ENCODE data around the gene ABLIM2.

The ABLIM2 gene

DNA sequence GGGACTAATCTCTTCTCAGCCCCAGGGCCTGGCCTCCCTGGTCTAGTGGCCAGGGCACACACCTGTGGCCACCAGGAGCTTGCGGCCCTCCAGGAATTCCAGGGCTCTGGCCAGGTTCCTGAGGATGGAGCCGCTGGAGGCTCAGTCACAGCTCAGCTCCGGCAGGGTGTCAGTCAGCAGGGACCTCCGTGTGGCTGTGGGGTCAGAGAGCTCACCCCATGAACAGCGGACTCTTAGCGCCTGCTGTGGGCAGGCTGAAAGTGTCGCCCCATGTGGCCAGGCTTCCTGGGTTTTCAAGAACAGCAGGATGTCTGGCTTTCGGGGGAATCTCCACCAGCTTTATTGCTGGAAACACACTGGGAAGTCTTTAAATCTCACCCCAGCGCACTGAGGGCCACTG lies 21.2 kb upstream of the ABLIM2 start:
- H3K4me3 ChIP-seq (ENCODE audit: low read depth, low read length), result no peak overlapping the region
- DNase-seq (ENCODE audit: low read depth), result no peak
- TF ChIP-seq, protein P1, sequence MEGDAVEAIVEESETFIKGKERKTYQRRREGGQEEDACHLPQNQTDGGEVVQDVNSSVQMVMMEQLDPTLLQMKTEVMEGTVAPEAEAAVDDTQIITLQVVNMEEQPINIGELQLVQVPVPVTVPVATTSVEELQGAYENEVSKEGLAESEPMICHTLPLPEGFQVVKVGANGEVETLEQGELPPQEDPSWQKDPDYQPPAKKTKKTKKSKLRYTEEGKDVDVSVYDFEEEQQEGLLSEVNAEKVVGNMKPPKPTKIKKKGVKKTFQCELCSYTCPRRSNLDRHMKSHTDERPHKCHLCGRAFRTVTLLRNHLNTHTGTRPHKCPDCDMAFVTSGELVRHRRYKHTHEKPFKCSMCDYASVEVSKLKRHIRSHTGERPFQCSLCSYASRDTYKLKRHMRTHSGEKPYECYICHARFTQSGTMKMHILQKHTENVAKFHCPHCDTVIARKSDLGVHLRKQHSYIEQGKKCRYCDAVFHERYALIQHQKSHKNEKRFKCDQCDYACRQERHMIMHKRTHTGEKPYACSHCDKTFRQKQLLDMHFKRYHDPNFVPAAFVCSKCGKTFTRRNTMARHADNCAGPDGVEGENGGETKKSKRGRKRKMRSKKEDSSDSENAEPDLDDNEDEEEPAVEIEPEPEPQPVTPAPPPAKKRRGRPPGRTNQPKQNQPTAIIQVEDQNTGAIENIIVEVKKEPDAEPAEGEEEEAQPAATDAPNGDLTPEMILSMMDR (IDR thresholded peaks at IDR 0.05; ENCODE audit: control insufficient read depth, extremely low read depth, insufficient read depth), result no peak

DNA sequence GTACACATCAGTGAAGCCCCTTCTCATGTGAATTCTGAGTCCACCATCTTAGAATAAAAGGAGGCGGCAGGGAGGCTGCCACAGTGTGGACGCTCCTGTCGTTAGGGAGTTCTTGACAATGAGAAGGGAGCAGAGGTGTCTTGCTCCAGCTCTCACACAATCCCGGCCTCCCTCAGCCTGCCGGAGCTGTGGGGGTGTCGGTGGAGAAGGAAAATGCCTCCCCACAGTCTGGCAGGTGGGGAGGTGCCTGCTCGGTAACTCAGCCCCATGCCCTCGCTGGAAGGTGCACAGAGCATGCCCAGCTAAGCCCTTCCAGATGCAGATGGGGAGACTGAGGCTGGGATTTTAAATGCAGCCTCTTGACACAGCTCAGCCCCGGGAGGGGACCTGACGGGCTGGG lies 20.5 kb upstream of the ABLIM2 start:
- TF ChIP-seq, protein P1 (IDR thresholded peaks at IDR 0.05; ENCODE audit: control insufficient read depth, extremely low read depth, insufficient read depth), result no peak
- DNase-seq (ENCODE audit: low read depth), result no peak

DNA sequence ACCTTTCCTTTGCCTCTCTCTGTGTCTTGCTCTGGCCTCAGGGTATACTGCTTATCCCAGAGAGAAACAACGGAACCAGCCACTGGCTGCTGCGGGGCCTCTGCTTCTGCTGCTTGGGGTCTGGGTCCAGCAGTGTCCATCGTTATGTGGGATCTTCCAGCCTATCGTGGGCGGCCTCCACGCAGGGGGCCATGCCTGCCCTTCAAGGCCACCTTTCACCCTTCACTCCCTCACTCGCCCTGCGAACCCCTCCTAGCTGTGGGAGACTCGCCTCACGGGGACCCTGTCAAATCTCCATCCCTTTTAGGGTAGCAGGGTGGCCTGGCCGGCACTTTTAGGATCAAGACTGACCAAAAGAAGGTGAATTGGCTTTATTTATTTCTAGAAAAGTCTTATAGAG lies 19.3 kb upstream of the ABLIM2 start:
- TF ChIP-seq, protein P1 (IDR thresholded peaks at IDR 0.05; ENCODE audit: control insufficient read depth, extremely low read depth, insufficient read depth), result no peak
- no peak overlapping the region for H3K4me3 ChIP-seq (ENCODE audit: low read depth, low read length)
- no peak for DNase-seq (ENCODE audit: low read depth)

More for the DNA sequence above, 20.5 kb upstream of the ABLIM2 start:
- H3K4me3 ChIP-seq (ENCODE audit: low read depth, low read length), result no peak overlapping the region

DNA sequence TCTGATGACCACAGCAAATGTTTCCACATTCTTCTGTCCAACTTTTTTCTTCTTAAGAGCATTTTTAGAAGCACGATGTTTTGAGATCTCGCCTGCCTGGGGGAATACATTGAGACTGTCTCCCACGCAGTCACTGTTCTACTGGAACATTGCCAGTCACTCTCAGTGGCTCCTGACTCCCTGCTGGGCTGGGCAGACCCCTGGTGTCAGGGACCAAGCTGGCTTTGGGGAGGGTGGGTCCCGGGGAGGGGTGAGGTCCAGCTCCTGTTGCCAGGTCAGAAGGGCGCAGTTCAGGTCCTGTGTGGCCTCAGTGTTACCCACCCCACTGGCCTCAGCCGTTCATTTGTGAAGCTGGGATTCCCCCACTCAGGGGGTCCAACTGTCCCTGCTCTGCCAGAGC lies 18.9 kb upstream of the ABLIM2 start:
- TF ChIP-seq, protein P1 (IDR thresholded peaks at IDR 0.05; ENCODE audit: control insufficient read depth, extremely low read depth, insufficient read depth), result no peak
- no peak for DNase-seq (ENCODE audit: low read depth)
- H3K4me3 ChIP-seq (ENCODE audit: low read depth, low read length), result no peak overlapping the region

DNA sequence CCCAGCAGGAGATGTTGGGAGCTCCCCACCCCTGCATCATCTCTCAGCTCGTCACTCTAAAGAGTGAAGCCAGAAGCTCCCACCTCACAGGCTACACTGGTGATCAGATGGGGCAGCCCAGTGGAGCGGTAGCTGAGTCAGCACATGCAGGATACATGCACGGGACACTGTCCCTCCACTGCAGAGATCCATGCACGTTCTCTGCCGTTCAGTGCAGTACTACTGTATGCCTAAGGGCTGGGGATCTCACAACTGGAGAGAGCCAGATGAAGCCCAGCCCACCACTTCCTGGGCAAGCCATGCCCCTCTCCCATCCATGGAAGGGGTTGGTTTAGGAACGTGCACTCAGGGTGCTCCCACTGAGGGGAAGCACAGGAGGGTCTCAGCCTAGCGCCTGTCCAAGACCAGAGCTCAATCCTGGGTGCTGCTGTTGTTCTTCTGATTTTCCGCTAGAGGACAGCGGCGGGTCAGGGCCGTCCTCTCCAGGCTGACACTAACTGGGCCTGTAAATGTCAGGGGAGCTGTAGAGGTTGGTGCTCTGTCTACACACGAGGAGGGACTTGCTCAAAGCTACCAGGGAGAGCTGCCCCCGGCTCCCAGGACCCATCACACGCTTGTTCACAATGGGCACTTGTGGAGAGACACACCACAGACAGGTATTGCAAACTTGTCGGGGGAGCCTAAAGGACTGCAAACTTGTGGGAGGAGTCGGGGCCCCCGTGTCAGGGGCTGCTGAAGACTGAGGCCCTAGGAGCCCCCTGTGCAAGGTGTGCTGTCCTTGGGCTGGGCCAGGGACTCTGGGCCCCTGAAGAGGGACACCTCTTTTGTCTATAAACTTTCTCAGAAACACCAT lies 18.2 kb upstream of the ABLIM2 start:
- DNase-seq (ENCODE audit: low read depth), result no peak
- TF ChIP-seq, protein P1 (IDR thresholded peaks at IDR 0.05; ENCODE audit: control insufficient read depth, extremely low read depth, insufficient read depth), result peak; percentile 87

DNA sequence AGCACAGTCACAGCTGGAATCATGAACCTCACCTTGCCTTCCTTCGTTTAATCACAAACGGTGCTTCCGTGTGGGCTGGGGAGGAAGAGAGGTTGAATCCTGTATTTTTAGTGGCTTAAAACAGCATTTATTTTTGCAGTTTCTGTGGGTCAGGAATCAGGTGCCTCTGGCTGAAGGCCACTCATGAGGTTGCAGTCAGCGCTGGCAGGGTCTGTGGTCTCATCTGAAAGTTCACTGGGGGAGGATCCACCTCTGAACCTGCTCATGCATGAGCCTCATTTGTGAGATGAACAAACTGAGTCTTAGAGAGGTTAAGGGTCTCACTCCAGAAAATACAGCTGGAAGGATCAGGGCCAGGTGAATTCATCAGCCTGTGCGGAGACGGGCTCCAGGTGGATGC lies 17.1 kb upstream of the ABLIM2 start:
- TF ChIP-seq, protein P1 (IDR thresholded peaks at IDR 0.05; ENCODE audit: control insufficient read depth, extremely low read depth, insufficient read depth), result no peak
- no peak for DNase-seq (ENCODE audit: low read depth)
- H3K4me3 ChIP-seq (ENCODE audit: low read depth, low read length), result no peak overlapping the region

More for the DNA sequence above, 18.2 kb upstream of the ABLIM2 start:
- H3K4me3 ChIP-seq (ENCODE audit: low read depth, low read length), result no peak overlapping the region

DNA sequence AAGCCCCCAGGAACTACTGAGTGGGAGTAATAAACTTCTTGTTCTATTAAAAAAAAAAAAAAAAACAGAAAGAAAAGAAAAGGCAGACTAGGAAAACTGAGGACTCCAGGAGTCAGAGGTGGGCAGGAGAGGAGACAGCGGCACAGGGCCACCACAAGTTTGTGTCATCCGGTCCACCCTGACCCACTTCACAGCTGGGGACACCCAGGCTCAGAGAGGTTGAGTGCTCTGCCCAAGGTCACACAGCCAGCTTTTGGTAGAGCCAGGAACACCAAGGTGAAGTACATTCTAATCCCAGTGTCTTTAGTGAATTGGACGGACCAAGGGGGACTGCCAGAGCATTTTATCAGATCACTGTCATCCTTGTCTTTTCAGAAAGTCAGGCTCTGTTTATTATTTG lies 16.4 kb upstream of the ABLIM2 start:
- no peak for DNase-seq (ENCODE audit: low read depth)

More for the DNA sequence above, 16.4 kb upstream of the ABLIM2 start:
- no peak overlapping the region for H3K4me3 ChIP-seq (ENCODE audit: low read depth, low read length)
- TF ChIP-seq, protein P1 (IDR thresholded peaks at IDR 0.05; ENCODE audit: control insufficient read depth, extremely low read depth, insufficient read depth), result no peak
